ENCODE measurements around the gene MYO3B.

- TF ChIP-seq CTCF (IDR thresholded peaks at IDR 0.05) (no peak), USF1 (CRISPR knock-in tag; IDR thresholded peaks at IDR 0.05) (no peak), ZNF317 (CRISPR knock-in tag; IDR thresholded peaks at IDR 0.05; ENCODE audit: borderline replicate concordance, low read depth) (no peak), ATF2 (CRISPR knock-in tag; IDR thresholded peaks at IDR 0.05; ENCODE audit: borderline replicate concordance, low read depth) (no peak), ZNF121 (CRISPR knock-in tag; IDR thresholded peaks at IDR 0.05) (no peak)
These were observed 216.9 kb downstream of the MYO3B start for GRCh38 chr2:170394641-170395387.

Data from WTC11 (cell line).